Body of pancreas (tissue), 4 donors: Measurements from ENCODE around the gene ATL1.

Experiments used
- POLR2A ChIP-seq, 3 donors: fragments of 450-650 bp; IDR thresholded peaks; one replicate each; pipeline ENCODE4 v1.6.1; 2016; ENCODE audit warnings: antibody characterized with exemption in 3 of 3, mild to moderate bottlenecking in 2 of 3
- TF ChIP-seq, protein P1 (sequence below), 7 experiments: fragments of 450-650 bp in 4 of 7; fragments of 200-600 bp in 3 of 7; sonication (generic) in 3 of 7; IDR thresholded peaks; one replicate each; pipeline ENCODE4 v1.5.1; 2016 to 2019; ENCODE audit warnings: antibody characterized with exemption in 7 of 7

DNA sequence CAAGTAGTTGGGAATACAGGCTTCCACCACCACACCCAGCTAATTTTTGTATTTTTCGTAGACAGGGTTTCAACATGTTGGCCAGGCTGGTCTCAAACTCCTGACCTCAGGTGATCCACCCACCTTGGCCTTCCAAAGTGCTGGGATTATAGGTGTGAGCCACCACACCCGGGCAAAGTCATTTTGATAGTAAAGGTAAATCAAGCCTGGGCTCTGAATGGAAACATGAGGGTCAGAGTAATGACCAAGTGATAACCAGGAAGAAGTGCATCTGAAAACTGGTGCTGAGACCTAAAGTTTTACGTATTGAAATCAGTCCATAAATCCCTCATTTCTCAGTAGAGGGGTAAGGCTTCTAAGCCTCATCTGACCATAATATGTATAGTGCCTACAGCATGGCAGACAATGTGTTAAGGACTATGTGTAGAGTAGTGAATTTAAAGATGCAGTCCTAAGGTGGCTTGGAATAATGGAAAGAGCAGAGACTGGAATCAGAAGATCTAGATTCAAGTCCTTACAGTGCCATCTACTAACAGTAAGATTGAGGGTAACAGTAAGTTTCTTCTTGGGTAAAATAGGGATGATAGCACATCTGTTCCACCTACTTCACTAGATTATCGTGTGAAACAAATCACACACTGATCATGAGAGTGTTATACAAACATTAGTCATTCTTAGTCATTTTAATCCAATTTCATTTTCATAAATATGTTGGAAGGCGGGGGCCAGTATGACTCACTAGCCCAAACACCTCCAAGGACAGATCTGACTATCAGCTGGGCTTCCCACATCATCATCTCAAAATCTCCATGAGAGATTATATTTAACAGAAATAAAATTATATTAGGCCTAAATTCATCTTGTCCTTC lies 38.8 kb upstream of the ATL1 start:
- TF ChIP-seq, protein P1, sequence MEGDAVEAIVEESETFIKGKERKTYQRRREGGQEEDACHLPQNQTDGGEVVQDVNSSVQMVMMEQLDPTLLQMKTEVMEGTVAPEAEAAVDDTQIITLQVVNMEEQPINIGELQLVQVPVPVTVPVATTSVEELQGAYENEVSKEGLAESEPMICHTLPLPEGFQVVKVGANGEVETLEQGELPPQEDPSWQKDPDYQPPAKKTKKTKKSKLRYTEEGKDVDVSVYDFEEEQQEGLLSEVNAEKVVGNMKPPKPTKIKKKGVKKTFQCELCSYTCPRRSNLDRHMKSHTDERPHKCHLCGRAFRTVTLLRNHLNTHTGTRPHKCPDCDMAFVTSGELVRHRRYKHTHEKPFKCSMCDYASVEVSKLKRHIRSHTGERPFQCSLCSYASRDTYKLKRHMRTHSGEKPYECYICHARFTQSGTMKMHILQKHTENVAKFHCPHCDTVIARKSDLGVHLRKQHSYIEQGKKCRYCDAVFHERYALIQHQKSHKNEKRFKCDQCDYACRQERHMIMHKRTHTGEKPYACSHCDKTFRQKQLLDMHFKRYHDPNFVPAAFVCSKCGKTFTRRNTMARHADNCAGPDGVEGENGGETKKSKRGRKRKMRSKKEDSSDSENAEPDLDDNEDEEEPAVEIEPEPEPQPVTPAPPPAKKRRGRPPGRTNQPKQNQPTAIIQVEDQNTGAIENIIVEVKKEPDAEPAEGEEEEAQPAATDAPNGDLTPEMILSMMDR (IDR thresholded peaks at IDR 0.05): no peak
- TF ChIP-seq POLR2A (IDR thresholded peaks at IDR 0.05): no peak
